SJCRH30 (cell line): ENCODE results near the gene MXI1. TPM values are rescaled to one million over a fixed set of nuclear protein-coding genes. Genes with fewer than 3 reads are reported as not detected.
"Not testable (repeated sequence)": the region's sequence is repeated elsewhere in the genome, so short reads cannot be mapped to it uniquely, and the experiment has no call there.

Experiments
- DNase-seq, 2 experiments: peaks; one replicate each; pipeline ENCODE4 v3.0.0-alpha.2; 2015 to 2020
- H3K27ac ChIP-seq: fragments of 250-450 bp; sonication (Bioruptor Pico); 2 replicates; pipeline ENCODE4 v1.5.1; 2020; ENCODE audit warnings: mild to moderate bottlenecking, moderate library complexity
- H3K27me3 ChIP-seq: fragments of 250-450 bp; sonication (Bioruptor Pico); 2 replicates; pipeline ENCODE4 v1.5.1; 2020; ENCODE audit warnings: mild to moderate bottlenecking, moderate library complexity
- H3K36me3 ChIP-seq: fragments of 250-450 bp; sonication (Bioruptor Pico); 2 replicates; pipeline ENCODE4 v1.5.1; 2020; ENCODE audit warnings: mild to moderate bottlenecking, moderate library complexity
- H3K4me1 ChIP-seq: fragments of 250-450 bp; sonication (Bioruptor Pico); 2 replicates; pipeline ENCODE4 v1.5.1; 2020; ENCODE audit warnings: mild to moderate bottlenecking, moderate library complexity
- H3K4me3 ChIP-seq: fragments of 250-450 bp; sonication (Bioruptor Pico); 2 replicates; pipeline ENCODE4 v1.5.1; 2020; ENCODE audit warnings: mild to moderate bottlenecking, moderate library complexity
- H3K9me3 ChIP-seq: fragments of 250-450 bp; sonication (Bioruptor Pico); replicated peaks from 2 replicates; pipeline ENCODE4 v1.5.1; 2020; ENCODE audit warnings: mild to moderate bottlenecking, moderate library complexity
- total RNA-seq: library from RNA; depleted of rRNA; stranded (reverse); fragments of >200 nt; shearing (Covaris generic); gene quantifications from 2 replicates; pipeline ENCODE4 v1.2.3, GENCODE V29; 2014

The MXI1 gene
- total RNA-seq, 1 experiment from 2014 or later = 12.4 TPM

DNA sequence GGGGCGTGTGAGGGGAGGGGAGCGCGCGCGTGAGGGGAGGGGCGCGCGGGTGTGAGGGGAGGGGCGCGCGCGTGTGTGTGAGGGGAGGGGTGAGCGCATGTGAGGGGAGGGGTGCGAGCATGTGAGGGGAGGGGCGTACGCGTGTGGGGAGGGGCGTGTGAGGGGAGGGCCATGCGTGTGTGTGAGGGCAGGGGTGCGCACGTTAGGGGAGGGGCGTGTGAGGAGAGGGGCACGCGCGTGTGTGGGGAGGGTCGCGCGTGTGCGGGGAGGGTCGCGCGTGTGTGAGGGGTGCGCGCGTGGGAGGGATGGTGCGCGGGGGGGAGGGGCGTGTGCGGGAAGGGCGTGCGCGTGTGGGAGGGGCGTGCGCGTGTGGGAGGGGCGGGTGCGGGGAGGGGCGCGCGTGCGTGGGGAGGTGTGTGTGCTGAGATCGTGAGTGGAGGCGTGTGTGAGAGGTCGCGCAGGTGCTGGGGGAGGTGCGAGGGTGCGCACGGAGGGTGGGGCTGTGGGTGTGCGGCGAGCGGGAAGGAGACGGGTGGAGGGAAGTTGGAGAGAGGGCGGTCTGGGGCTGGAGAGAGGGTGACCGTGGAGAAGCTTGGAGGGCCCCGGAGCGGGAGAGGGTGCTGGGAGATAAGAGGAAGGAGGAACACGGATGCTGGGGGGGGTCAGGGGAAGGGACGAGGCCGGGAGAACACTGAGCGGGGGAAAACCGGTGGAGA lies 19.7 kb downstream of the MXI1 start:
- peak overlapping the region; percentile 5; the same call in 1 of the 2 replicates for H3K27ac ChIP-seq
- DNase-seq = peak; percentile 73 to 74

DNA sequence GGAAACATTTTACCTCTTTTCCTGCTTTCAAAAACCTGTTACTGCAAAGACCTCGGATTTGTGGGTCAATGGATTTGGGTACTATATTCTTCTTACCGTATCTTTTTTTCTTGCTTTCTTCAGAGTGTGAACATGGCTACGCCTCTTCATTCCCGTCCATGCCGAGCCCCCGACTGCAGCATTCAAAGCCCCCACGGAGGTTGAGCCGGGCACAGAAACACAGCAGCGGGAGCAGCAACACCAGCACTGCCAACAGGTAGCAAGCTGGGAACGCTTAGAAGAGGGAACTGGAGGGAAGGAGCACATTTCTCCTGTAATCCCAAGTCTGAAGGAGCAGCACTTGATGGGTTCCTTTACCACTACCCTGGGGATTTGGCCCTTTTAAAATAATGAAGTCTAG lies 20.7 kb downstream of the MXI1 start:
- Histone ChIP-seq H3K4me1 (peaks cover 4% of the 10 kb centered on the region; the same call in 1 of the 2 replicates), H3K27me3 (no peaks in the 10 kb centered on the region), H3K27ac (no peak overlapping the region), H3K9me3 (no peaks in the 10 kb centered on the region), H3K4me3 (peak overlapping the region; percentile 89), H3K36me3 (no peaks in the 10 kb centered on the region)
- DNase-seq = no peak

More for the DNA sequence above, 19.7 kb downstream of the MXI1 start:
- no peaks in the 10 kb centered on the region for H3K9me3 ChIP-seq
- no peaks in the 10 kb centered on the region for H3K27me3 ChIP-seq
- H3K36me3 ChIP-seq = no peaks in the 10 kb centered on the region
- peaks cover 9% of the 10 kb centered on the region; the same call in 1 of the 2 replicates for H3K4me1 ChIP-seq
- peak overlapping the region; percentile 89 for H3K4me3 ChIP-seq

DNA sequence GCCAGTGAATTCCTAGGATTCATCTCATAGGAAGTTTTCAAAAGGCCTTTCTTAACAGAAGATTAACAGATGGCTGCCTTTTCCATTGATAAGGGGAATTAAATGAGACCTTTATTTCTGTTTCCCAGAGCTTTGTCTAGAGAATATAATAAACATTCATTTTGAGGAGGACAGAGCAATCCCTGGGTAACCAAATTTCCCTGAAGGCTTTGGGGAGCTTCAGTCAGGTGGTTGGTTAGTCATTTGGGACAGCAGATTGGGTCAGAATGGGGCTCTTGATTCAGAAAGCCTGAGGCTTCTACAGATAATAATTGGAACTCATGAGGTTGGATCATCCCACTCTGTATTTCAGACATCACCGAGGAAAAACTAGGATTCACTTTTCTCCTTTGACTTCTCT lies 21.8 kb downstream of the MXI1 start:
- Histone ChIP-seq H3K27ac (no peak overlapping the region), H3K27me3 (no peaks in the 10 kb centered on the region), H3K4me3 (no peak overlapping the region), H3K36me3 (no peaks in the 10 kb centered on the region), H3K9me3 (no peaks in the 10 kb centered on the region), H3K4me1 (peaks cover 4% of the 10 kb centered on the region; the same call in 1 of the 2 replicates)
- no peak for DNase-seq

DNA sequence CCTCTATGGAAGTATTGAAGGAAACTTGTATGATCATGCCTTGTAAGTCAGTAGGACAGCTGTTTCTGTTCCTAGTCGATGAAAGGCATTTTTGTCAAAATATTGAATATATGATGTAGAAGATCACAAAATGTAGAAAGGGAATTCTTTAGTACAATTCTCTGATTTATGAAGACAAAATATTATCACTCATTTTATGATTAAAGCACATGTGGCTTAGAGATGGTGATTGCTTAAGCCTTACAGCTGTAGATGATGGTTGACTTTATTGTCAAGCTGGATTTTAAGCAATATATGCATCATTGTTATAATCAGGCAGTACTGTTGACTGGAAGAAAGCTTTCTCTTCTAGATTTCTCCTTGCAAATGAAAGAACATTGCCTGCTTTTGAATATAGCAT lies 26.4 kb downstream of the MXI1 start:
- Histone ChIP-seq H3K9me3 (no peaks in the 10 kb centered on the region), H3K4me1 (no peaks in the 10 kb centered on the region), H3K27ac (no peak overlapping the region), H3K27me3 (no peaks in the 10 kb centered on the region), H3K4me3 (no peak overlapping the region), H3K36me3 (no peaks in the 10 kb centered on the region)
- no peak for DNase-seq

DNA sequence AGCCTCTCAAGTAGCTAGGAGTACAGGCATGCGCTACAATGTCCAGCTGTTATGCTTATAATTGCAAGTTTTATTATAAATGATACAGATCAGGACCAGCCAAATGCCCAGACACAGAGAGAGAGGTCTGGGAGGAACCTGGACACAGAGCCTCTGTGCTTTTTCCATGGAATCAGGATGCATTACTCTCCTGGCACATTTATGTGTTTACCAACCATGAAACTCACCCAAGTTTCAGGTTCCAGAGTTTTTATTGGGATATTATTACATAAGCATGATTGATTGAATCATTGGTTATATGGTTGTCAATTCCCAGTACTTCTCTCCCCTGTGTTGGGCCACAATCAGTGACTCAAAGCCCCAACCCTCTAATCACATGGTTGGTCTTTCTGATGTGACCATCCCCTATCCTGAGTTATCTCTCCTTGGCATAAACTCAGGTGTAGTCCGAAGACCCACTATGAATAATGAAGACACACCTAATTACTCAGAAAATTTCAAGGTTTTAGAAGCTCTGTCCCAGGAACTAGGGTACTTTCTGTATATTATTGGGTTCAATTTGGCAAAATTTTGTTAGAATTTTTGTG lies 30.6 kb downstream of the MXI1 start:
- H3K27me3 ChIP-seq = no peaks in the 10 kb centered on the region
- no peaks in the 10 kb centered on the region for H3K4me1 ChIP-seq
- H3K9me3 ChIP-seq = no peaks in the 10 kb centered on the region
- H3K4me3 ChIP-seq = no peak overlapping the region
- 0 out of 2 replicates have a peak, but pooled peaks cover 2% of the 10 kb centered on the region for H3K36me3 ChIP-seq
- no peak for DNase-seq
- no peak overlapping the region for H3K27ac ChIP-seq

DNA sequence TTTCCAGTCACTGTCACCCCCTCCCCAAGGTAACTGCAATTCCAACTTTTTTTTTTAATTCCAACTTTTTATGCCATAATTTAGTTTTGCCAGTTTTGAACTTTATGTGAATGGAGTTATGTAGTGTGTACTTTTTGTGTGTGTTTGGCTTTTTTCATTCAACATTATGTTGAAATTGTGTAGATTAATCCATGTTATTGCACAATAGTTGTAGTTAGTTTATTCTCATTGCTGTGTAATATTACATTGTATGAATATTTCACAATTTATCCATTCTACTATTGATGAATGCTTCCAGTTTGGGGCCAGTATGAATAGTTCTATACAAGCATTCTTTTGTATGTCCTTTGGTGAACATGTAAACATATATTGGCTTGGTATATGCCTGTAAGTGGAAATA lies 32.5 kb downstream of the MXI1 start:
- DNase-seq = no peak
- H3K4me1 ChIP-seq = no peaks in the 10 kb centered on the region

DNA sequence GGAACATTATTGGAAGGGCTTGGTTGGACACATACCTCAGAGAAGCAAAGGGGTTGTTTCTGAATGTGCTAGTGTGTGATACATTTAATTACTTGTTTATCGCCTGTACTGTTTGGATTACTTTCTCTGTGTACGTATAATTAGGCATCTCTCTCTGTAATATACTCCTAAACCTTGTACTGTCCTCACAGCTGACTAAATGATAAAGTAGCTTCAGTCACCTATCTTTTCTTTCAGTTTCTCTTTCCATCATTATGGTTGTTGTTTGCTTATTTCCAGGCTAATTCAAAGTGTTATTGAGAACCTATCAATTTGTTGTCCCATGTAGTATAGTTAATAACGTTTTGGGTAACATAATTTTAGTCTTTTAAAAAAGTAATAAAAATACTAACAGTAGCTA lies 34.0 kb downstream of the MXI1 start:
- 0 out of 2 replicates have a peak, but pooled peaks cover 7% of the 10 kb centered on the region for H3K36me3 ChIP-seq
- no peaks in the 10 kb centered on the region for H3K4me1 ChIP-seq
- H3K27ac ChIP-seq = no peak overlapping the region
- H3K4me3 ChIP-seq = no peak overlapping the region
- H3K9me3 ChIP-seq = no peaks in the 10 kb centered on the region
- no peaks in the 10 kb centered on the region for H3K27me3 ChIP-seq
- DNase-seq = no peak

More for the DNA sequence above, 32.5 kb downstream of the MXI1 start:
- Histone ChIP-seq H3K9me3 (no peaks in the 10 kb centered on the region), H3K36me3 (0 out of 2 replicates have a peak, but pooled peaks cover 4% of the 10 kb centered on the region), H3K27ac (no peak overlapping the region), H3K27me3 (no peaks in the 10 kb centered on the region), H3K4me3 (no peak overlapping the region)

DNA sequence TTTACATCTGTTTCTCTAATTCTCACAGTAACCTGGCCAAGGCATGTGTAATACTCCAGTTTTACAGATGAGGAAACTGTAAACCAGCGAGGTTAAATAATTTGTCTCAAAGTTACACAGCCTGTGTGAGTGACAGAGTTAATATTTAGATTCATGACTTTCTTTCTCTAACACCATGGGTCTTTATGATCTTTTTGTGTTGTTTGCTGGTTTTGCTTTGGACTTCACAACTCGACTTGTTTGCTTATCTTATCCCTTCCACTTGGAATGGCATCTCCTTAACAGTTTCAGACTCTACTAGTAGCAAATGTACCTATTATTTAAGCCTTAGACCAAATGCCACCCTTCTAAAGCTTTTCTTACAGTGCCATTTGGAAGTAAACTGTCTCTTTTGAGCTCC lies 34.4 kb downstream of the MXI1 start:
- no peaks in the 10 kb centered on the region for H3K9me3 ChIP-seq
- H3K27ac ChIP-seq = no peak overlapping the region
- DNase-seq = no peak
- no peaks in the 10 kb centered on the region for H3K27me3 ChIP-seq
- H3K4me1 ChIP-seq = no peaks in the 10 kb centered on the region
- no peak overlapping the region for H3K4me3 ChIP-seq
- 0 out of 2 replicates have a peak, but pooled peaks cover 7% of the 10 kb centered on the region for H3K36me3 ChIP-seq

DNA sequence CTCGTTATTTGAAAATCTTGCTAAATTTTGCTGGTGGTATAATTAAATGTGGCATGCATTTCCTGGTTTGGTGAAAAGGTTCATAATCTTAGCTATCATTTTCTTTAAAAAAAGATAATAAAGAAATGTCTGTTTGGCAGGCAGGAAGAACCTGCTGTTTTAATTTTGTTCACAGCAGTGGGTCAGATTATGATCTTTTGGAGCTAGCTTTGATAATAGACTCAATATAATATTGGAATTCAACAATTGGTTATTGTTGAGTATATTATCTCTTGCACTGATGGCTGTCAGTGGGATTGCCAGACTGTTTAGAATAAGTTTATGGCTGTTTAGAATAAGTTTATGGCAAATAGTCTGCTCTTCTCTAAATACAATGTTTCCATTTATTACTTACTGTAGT lies 35.1 kb downstream of the MXI1 start:
- Histone ChIP-seq H3K9me3 (no peaks in the 10 kb centered on the region), H3K27me3 (no peaks in the 10 kb centered on the region), H3K27ac (no peak overlapping the region), H3K4me1 (no peaks in the 10 kb centered on the region), H3K36me3 (0 out of 2 replicates have a peak, but pooled peaks cover 7% of the 10 kb centered on the region), H3K4me3 (no peak overlapping the region)
- DNase-seq = no peak

DNA sequence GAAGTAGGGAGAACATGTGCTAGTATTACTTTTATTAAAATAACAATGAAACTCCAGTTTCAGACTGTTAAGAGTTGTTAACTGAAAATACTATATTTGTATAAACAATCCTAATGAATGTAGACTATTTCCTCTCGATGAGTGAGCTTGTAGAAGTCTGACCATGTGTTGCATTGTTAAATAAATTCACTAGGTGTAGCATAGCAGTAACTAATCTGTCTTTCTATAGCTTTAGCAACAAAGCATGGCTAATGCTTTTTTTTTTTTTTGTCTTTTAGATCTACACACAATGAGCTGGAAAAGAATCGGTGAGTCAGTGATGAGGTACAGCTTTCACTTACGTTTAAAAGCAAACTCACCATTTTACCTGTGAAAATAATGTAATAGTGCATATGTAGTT lies 37.1 kb downstream of the MXI1 start:
- H3K27me3 ChIP-seq = no peaks in the 10 kb centered on the region
- no peaks in the 10 kb centered on the region for H3K9me3 ChIP-seq
- no peak for DNase-seq
- H3K4me3 ChIP-seq = no peak overlapping the region
- no peak overlapping the region for H3K27ac ChIP-seq
- H3K36me3 ChIP-seq = 0 out of 2 replicates have a peak, but pooled peaks cover 5% of the 10 kb centered on the region
- H3K4me1 ChIP-seq = no peaks in the 10 kb centered on the region

DNA sequence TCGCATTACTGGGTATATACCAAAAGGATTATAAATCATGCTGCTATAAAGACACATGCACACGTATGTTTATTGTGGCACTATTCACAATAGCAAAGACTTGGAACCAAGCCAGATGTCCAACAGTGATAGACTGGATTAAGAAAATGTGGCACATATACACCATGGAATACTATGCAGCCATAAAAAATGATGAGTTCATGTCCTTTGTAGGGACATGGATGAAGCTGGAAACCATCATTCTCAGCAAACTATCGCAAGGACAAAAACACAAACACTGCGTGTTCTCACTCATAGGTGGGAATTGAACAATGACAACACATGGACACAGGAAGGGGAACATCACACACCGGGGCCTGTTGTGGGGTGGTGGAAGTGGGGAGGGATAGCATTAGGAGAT lies 40.4 kb downstream of the MXI1 start:
- H3K4me3 ChIP-seq, H3K27ac ChIP-seq, H3K27me3 ChIP-seq, DNase-seq, H3K9me3 ChIP-seq, H3K36me3 ChIP-seq, H3K4me1 ChIP-seq: not testable (repeated sequence)

DNA sequence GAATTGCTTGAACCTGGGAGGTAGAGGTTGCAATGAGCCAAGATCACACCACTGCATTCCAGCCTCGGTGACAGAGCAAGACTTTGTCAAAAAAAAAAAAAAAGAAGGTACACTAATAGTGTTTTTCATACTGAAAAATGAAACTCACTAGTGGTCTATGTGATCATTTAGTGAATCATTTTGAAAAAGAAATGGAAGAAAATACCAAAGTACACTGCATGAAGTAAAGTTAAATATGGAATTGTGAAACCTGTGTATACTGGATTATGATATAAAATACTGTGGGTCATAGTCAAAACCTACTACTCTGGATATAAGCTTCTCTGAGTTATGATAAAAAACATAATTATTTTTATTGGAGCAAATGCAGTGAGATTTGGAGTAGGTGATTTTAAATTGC lies 42.1 kb downstream of the MXI1 start:
- not testable (repeated sequence) for H3K36me3 ChIP-seq, H3K27ac ChIP-seq, H3K4me1 ChIP-seq, H3K27me3 ChIP-seq, H3K9me3 ChIP-seq, H3K4me3 ChIP-seq, DNase-seq

DNA sequence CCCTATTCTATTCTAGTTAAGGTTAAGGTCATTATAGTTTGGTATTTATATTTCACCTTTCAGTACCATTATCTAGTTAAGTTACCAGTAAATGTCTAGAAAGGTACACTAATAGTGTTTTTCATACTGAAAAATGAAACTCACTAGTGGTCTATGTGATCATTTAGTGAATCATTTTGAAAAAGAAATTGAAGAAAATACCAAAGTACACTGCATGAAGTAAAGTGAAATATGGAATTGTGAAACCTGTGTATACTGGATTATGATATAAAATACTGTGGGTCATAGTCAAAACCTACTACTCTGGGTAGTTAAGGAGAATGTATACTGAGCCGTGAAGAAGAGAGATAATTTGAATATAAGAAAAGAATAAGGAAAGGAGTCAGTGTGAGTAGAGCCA lies 44.0 kb downstream of the MXI1 start:
- not testable (repeated sequence) for H3K27ac ChIP-seq, H3K27me3 ChIP-seq, H3K4me3 ChIP-seq, H3K4me1 ChIP-seq, DNase-seq, H3K9me3 ChIP-seq, H3K36me3 ChIP-seq

DNA sequence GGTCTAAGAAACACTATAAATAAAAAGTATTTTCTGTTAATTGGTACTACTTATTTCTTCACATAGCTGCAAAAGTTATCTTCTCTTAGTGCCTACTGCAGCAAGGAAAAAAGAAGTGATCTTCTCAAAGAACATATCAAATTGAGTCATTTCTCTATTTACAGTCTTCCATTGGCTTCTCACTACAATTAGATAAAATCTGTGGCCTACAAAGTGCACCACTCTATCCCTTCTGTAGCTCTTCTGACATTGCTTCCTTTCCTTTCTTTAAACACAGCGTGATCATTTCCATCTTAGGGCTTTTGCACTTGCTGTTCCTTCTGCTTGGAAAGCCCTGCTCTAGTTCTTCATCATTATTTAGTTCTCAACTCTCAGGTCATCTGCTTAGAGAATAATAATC lies 44.7 kb downstream of the MXI1 start:
- Histone ChIP-seq H3K27ac (no peak overlapping the region), H3K27me3 (no peaks in the 10 kb centered on the region)
- DNase-seq = no peak

DNA sequence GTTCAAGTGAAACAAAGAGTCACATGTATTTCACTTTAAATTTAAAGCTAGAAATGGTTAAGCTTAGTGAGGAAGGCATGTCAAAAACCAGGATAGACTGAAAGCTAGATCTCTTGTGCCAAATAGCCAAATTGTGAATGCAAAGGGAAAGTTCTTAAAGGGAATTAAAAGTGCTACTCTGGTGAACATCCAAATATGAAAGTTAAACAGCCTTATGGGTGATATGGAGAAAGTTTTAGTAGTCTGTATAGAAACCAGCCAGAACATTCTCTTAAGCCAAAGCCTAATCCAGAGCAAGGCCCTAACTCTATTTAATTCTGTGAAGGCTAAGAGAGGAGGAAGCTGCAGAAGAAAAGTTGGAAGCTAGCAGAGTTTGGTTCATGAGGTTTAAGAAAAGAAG lies 47.1 kb downstream of the MXI1 start:
- no peak overlapping the region for H3K27ac ChIP-seq
- H3K36me3 ChIP-seq = no peaks in the 10 kb centered on the region
- H3K4me3 ChIP-seq = no peak overlapping the region
- no peaks in the 10 kb centered on the region for H3K9me3 ChIP-seq
- DNase-seq = no peak
- H3K27me3 ChIP-seq = no peaks in the 10 kb centered on the region
- no peaks in the 10 kb centered on the region for H3K4me1 ChIP-seq

More for the DNA sequence above, 44.7 kb downstream of the MXI1 start:
- Histone ChIP-seq H3K4me3 (no peak overlapping the region), H3K9me3 (no peaks in the 10 kb centered on the region), H3K4me1 (no peaks in the 10 kb centered on the region), H3K36me3 (no peaks in the 10 kb centered on the region)

DNA sequence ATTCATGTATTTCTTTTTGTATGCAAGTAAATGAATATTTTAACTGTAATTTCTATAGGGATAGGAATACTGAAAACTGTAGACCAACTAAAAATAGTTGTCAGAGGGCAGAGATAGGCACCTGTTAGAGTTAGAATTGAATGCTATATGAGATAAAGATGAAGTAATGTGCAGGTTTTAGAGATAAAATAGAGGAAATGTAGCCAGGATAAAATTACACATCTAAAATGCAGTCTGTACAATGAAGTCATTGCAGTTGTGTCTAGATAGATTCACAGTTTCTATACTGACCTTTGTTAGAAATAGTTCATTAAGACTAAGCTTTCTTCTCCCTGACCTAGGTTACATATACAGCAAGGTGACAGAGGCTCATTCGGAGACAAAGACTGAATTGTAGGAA lies 51.1 kb downstream of the MXI1 start:
- no peaks in the 10 kb centered on the region for H3K4me1 ChIP-seq
- DNase-seq = no peak
- H3K36me3 ChIP-seq = no peaks in the 10 kb centered on the region
- no peak overlapping the region for H3K4me3 ChIP-seq
- H3K9me3 ChIP-seq = no peaks in the 10 kb centered on the region
- no peak overlapping the region for H3K27ac ChIP-seq
- no peaks in the 10 kb centered on the region for H3K27me3 ChIP-seq
